Measurements from ENCODE around the gene KDM5A. TPM values are rescaled to one million over a fixed set of nuclear protein-coding genes. Genes with fewer than 3 reads are reported as not detected.
"Not testable (repeated sequence)": the region's sequence is repeated elsewhere in the genome, so short reads cannot be mapped to it uniquely, and the experiment has no call there.

Gene KDM5A
- polyA plus RNA-seq, 1 of the 3 experiments (the other 2 are of a cell fraction) = 6.2 TPM

- TF ChIP-seq USF2 (IDR thresholded peaks at IDR 0.05; ENCODE audit: borderline replicate concordance, low read depth, low read length) = no peak
- TF ChIP-seq EP300 (IDR thresholded peaks at IDR 0.05; ENCODE audit: borderline replicate concordance in 1 of 2, low read depth in 1 of 2, low read length in 1 of 2) = no peak
- no peak for TF ChIP-seq GABPA (IDR thresholded peaks at IDR 0.05; ENCODE audit: low read depth)
- no peak for TF ChIP-seq MEF2A (IDR thresholded peaks at IDR 0.05; ENCODE audit: borderline replicate concordance, low read depth)
- no peak for TF ChIP-seq SIN3A (IDR thresholded peaks at IDR 0.05; ENCODE audit: borderline replicate concordance, low read depth, low read length)
Observed at GRCh38 chr12:237026-237815, 151.9 kb downstream of the KDM5A start (continued).

GRCh38 chr12:236445-236844 lies 152.7 kb downstream of the KDM5A start:
- no peaks in the 10 kb centered on the region for H3K79me2 ChIP-seq (ENCODE audit: insufficient read depth)
- H4K20me1 ChIP-seq (ENCODE audit: insufficient read depth) = no peaks in the 10 kb centered on the region
- POLR2A ChIA-PET = no interaction called here
- H3K9me3 ChIP-seq = no peaks in the 10 kb centered on the region
- H3K4me3 ChIP-seq (ENCODE audit: low read depth in 2 of 2, low read length in 1 of 2) = no peak overlapping the region
- WGBS (ENCODE audit: low lambda C conversion rate) = 63% methylated on average over 3 of the region's 3 CpGs
- no peak overlapping the region for H3K4me2 ChIP-seq
- no peaks in the 10 kb centered on the region for H3F3A ChIP-seq (replicated peaks; ENCODE audit: insufficient read depth)
- no peak overlapping the region for H3K9ac ChIP-seq
- H3K27ac ChIP-seq (ENCODE audit: low read depth in 2 of 2, low read length in 1 of 2) = no peak overlapping the region
- no peak for DNase-seq
- no peaks in the 10 kb centered on the region; a peak in 1 of 4 replicates for H3K4me1 ChIP-seq (ENCODE audit: control insufficient read depth in 1 of 2, insufficient read depth in 2 of 2, low read depth in 1 of 2, low read length in 1 of 2)
- H3K9me2 ChIP-seq = no peaks in the 10 kb centered on the region
- H2AFZ ChIP-seq (ENCODE audit: low read depth) = no peak overlapping the region
- no peak for TF ChIP-seq RCOR1 (IDR thresholded peaks at IDR 0.05; ENCODE audit: low read length)
- no peak for TF ChIP-seq RFX5 (IDR thresholded peaks at IDR 0.05; ENCODE audit: low read length)
- TF ChIP-seq FOXJ3 (CRISPR knock-in tag; IDR thresholded peaks at IDR 0.05) = no peak
- CTCF ChIA-PET = no interaction called here
- no peaks in the 10 kb centered on the region for H3K27me3 ChIP-seq (ENCODE audit: insufficient read depth)
- no peaks in the 10 kb centered on the region for H3K36me3 ChIP-seq (replicated peaks in 1 of 2; ENCODE audit: control insufficient read depth in 1 of 2, insufficient read depth in 2 of 2, low read length in 1 of 2)

DNA sequence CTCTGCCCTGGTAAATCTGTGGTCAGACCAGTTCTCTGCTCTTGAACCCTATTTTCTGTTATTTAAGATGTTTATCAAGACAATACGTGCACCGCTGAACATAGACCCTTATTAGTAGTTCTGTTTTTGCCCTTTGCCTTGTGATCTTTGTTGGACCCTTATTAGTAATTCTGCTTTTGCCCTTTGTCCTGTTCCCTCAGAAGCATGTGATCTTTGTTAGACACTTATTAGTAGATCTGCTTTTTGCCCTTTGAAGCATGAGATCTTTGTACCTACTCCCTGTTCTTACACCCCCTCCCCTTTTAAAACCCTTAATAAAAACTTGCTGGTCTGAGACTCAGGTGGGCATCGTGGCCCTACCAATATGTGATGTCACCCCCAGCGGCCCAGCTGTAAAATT lies 153.2 kb downstream of the KDM5A start:
- POLR2A ChIA-PET; H3K4me3 ChIP-seq (ENCODE audit: low read depth in 2 of 2, low read length in 1 of 2); H3K4me2 ChIP-seq; H2AFZ ChIP-seq (ENCODE audit: low read depth); CTCF ChIA-PET; H3K4me1 ChIP-seq (ENCODE audit: control insufficient read depth in 1 of 2, insufficient read depth in 2 of 2, low read depth in 1 of 2, low read length in 1 of 2); H4K20me1 ChIP-seq (ENCODE audit: insufficient read depth); H3K79me2 ChIP-seq (ENCODE audit: insufficient read depth); H3K9ac ChIP-seq; H3K9me2 ChIP-seq; DNase-seq; H3K9me3 ChIP-seq; H3K27ac ChIP-seq (ENCODE audit: low read depth in 2 of 2, low read length in 1 of 2); H3K36me3 ChIP-seq (replicated peaks in 1 of 2; ENCODE audit: control insufficient read depth in 1 of 2, insufficient read depth in 2 of 2, low read length in 1 of 2); H3K27me3 ChIP-seq (ENCODE audit: insufficient read depth); H3F3A ChIP-seq (replicated peaks; ENCODE audit: insufficient read depth): not testable (repeated sequence)
- 47% methylated on average over 4 of the region's 4 CpGs for WGBS (ENCODE audit: low lambda C conversion rate)
